ELF-1 (cell line): ENCODE results near the gene SETD6.
"Not testable (repeated sequence)": the region's sequence is repeated elsewhere in the genome, so short reads cannot be mapped to it uniquely, and the experiment has no call there.

Source experiments
- DNase-seq: peaks from one replicate; pipeline ENCODE4 v3.0.0-alpha.2; 2016; ENCODE audit warnings: low read depth, low spot score

The SETD6 gene

GRCh38 chr16:58537124-58537906 is 22.0 kb downstream of the SETD6 start:
- no peak for DNase-seq

GRCh38 chr16:58541711-58542110 is 26.4 kb downstream of the SETD6 start:
- no peak for DNase-seq

DNA sequence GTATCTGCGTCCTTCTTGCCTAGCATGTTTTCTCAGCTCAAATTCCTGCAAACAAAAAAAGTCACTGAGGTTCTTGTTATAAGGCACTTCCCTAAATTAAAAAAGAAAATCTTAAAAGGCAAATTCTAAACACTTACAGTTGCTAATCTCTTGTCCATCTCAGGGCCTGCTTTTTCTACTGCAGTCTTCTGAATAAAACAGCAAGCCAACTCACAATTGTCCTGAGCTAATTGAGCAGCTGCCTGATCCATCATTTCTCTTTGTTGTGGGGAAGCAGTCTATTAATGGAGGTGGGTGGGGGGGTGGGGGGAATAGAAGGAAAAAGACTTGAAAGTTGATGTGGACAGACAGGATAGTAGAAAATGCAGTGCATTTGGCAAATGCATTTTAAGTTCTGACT is 27.0 kb downstream of the SETD6 start:
- DNase-seq: no peak

GRCh38 chr16:58543685-58544084 is 28.4 kb downstream of the SETD6 start:
- DNase-seq: no peak

GRCh38 chr16:58548378-58548777 is 33.1 kb downstream of the SETD6 start:
- DNase-seq: no peak

- no peak for DNase-seq
Measured at GRCh38 chr16:58551496-58551895, 36.2 kb downstream of the SETD6 start.

DNA sequence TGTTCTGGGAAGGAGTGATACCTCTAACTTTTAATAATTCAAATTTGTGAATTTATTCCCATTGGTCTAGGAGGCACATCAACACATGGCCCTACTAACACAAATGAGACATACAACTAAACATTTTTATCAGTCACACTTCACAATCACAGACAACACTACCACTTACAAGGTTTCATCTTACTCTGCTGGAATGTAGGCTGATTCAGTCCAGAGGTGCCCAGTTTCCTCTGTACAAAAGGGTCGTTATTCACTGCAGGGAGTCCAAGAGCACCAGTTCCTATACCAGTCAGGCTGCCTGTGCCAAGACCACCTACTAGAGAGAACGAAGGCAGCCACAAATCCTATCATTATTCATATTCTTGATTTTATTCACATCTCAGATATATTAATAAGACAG is 41.4 kb downstream of the SETD6 start:
- DNase-seq: no peak

DNA sequence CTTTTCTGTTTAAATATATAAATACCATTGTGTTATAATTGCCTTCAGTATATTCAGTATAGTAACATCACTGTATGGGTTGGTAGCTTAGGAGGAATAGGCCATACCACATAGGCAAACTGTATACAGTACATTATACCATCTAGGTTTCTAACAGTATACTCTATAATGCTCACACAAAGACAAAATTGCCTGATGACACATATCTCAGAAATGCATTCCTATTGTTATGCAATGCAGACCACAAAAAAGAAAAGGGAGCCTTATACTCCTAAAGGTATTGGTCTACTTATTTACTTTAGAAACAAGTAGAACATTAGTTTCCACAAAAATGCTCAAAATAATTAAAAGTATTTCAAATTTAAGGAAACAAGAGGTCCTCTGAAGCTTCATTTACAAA is 47.9 kb downstream of the SETD6 start:
- no peak for DNase-seq

DNA sequence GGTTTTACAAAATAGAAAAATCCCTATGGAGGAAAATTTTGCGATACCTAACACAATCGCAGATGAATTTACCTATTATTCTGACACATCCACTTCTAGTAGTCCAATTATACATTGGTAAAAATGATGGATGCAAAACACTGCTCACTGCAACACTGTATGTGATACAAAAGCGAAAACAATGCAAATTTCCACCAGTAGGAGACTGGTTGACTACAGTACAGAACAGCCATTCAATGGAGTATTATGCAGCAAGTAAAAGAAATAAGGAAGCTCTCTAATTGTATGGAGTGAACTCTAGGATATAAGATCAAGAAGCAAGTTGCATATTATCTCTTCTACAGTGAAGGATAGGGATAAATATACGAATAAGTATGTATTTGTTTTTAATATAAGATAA is 48.5 kb downstream of the SETD6 start:
- no peak for DNase-seq

- DNase-seq: not testable (repeated sequence)
Measured at GRCh38 chr16:58565697-58566096, 50.4 kb downstream of the SETD6 start.
